OCI-LY7 (cell line): ENCODE measurements around the gene DOLK. TPM values are rescaled to one million over a fixed set of nuclear protein-coding genes. Genes with fewer than 3 reads are reported as not detected.

ENCODE experiments used
- BruUV-seq: library from RNA; stranded (reverse); fragments of 400-500 nt; replicated peaks from 2 replicates; lab custom pipeline; 2021; lab: Mats Ljungman, UMichigan
- CTCF ChIA-PET: fragments of 300-600 bp; sonication (Branson Sonifier 250); formaldehyde crosslinking; loops from one replicate; lab custom pipeline; 2022; ENCODE audit warnings: antibody characterized with exemption; ENCODE audit not compliant: unreplicated experiment; lab: Charles Lee
- POLR2A ChIA-PET: fragments of 300-600 bp; sonication (Branson Sonifier 250); formaldehyde crosslinking; loops from one replicate; lab custom pipeline; 2022; ENCODE audit warnings: antibody characterized with exemption; lab: Charles Lee
- DNase-seq: peaks from one replicate; pipeline ENCODE4 v3.0.0-alpha.2; 2015; ENCODE audit warnings: low spot score
- H2AFZ ChIP-seq: fragments of 200-600 bp; sonication (generic), shearing (Covaris generic); 2 replicates; pipeline ENCODE4 v1.6.1; 2014; ENCODE audit warnings: mild to moderate bottlenecking, antibody characterized with exemption, low read length, moderate library complexity
- H3K27ac ChIP-seq: fragments of 200-600 bp; sonication (generic); 2 replicates; pipeline ENCODE4 v1.5.1; 2014; ENCODE audit warnings: mixed run types, low read depth, mild to moderate bottlenecking, moderate library complexity, low read length, inconsistent platforms; ENCODE audit not compliant: poor library complexity, severe bottlenecking
- H3K36me3 ChIP-seq: fragments of 200-600 bp; sonication (generic); 2 replicates; pipeline ENCODE4 v1.6.1; 2014; ENCODE audit warnings: mild to moderate bottlenecking, antibody characterized with exemption, low read length, moderate library complexity, mixed read lengths; ENCODE audit not compliant: insufficient read depth
- H3K4me1 ChIP-seq: fragments of 200-600 bp; sonication (generic); 2 replicates; pipeline ENCODE4 v1.5.1; 2014; ENCODE audit warnings: mild to moderate bottlenecking, low read length; ENCODE audit not compliant: insufficient read depth, poor library complexity, severe bottlenecking
- H3K4me2 ChIP-seq: fragments of 200-600 bp; sonication (generic); 2 replicates; pipeline ENCODE4 v1.6.1; 2014; ENCODE audit warnings: mild to moderate bottlenecking, low read length
- H3K4me3 ChIP-seq: fragments of 200-600 bp; sonication (generic); 2 replicates; pipeline ENCODE4 v1.5.1; 2014; ENCODE audit warnings: mild to moderate bottlenecking, low read depth, low read length; ENCODE audit not compliant: poor library complexity, severe bottlenecking
- H3K79me2 ChIP-seq: fragments of 200-600 bp; sonication (generic); 2 replicates; pipeline ENCODE4 v1.6.1; 2016; ENCODE audit warnings: low read depth, mild to moderate bottlenecking, low read length, moderate library complexity, mixed read lengths; ENCODE audit not compliant: insufficient read depth
- H3K9me2 ChIP-seq: fragments of 200-600 bp; sonication (generic); 2 replicates; pipeline ENCODE4 v1.6.1; 2016; ENCODE audit warnings: mild to moderate bottlenecking, low read length, mixed read lengths; ENCODE audit not compliant: insufficient read depth
- H3K9me3 ChIP-seq: fragments of 200-600 bp; sonication (generic); 2 replicates; pipeline ENCODE4 v1.6.1; 2014; ENCODE audit warnings: mild to moderate bottlenecking, mixed run types, low read length, mixed read lengths
- H4K20me1 ChIP-seq: fragments of 200-600 bp; sonication (generic); 2 replicates; pipeline ENCODE4 v1.6.1; 2014; ENCODE audit warnings: mild to moderate bottlenecking, antibody characterized with exemption, low read length, moderate library complexity, mixed read lengths; ENCODE audit not compliant: insufficient read depth
- CTCF ChIP-seq: fragments of 200-600 bp; sonication (generic); conservative IDR thresholded peaks from 2 replicates; pipeline ENCODE4 v1.5.1; 2014; ENCODE audit warnings: mild to moderate bottlenecking, antibody characterized with exemption, low read length, moderate library complexity, mixed read lengths
- EZH2phosphoT487 ChIP-seq: fragments of 200-600 bp; sonication (generic); IDR thresholded peaks from 2 replicates; pipeline ENCODE4 v1.6.1; 2018; ENCODE audit warnings: low read depth, borderline replicate concordance, mild to moderate bottlenecking, mixed run types, antibody characterized with exemption, low read length, moderate library complexity, mixed read lengths
- intact Hi-C: fragments of 100-400 bp; cut with micrococcal nuclease; formaldehyde crosslinking; loops from one replicate; pipeline ENCODE4 v1.10.0; 2022; ENCODE audit not compliant: unreplicated experiment
- total RNA-seq, 2 experiments: library from RNA; depleted of rRNA in 1 of 2; stranded (reverse); fragments of >200 nt in 1 of 2; shearing (Covaris generic) in 1 of 2; gene quantifications; 2 replicates each; pipeline ENCODE4 v1.2.3, GENCODE V29; 2014 to 2022

Gene DOLK
- total RNA-seq, 2 experiments from 2014 or later: 5.1 to 9.6 TPM

DNA sequence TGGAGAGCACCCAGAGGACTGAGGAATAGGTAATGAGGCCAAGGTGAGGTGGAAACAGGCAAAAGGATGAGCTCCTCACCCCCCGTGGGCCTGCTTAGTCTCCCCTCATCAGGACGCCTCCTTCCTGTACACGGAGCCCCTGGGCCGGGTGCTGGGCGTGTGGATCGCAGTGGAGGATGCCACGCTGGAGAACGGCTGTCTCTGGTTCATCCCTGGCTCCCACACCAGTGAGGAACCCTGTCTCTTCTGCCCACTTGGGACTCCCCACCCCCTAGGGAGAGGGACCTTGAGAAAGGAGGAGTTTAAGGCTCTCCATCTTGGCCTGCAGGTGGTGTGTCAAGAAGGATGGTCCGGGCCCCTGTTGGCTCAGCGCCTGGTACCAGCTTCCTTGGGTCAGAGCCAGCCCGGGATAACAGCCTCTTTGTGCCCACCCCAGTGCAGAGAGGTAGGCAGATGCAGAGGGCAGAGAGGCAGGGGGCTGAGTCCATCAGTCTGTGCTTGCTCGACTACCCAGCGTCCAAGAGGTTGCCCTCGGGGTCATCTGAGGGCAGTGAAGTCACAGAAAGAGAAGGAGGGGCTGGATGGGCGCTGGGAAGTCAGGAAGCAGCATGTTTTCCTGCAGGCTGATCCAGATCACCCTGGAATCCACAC lies 7.0 kb downstream of the DOLK start:
- no peaks in the 10 kb centered on the region for H3K4me1 ChIP-seq
- no TSS peak for BruUV-seq
- ChIA-PET CTCF (no interaction called here), POLR2A (interaction anchor here (1.0 kb wide), 1 partner anchor 11 kb away, joined by 3 read pairs; no protein-coding TSS in a partner anchor)
- no peaks in the 10 kb centered on the region for H3K9me3 ChIP-seq
- no peak overlapping the region for H3K4me3 ChIP-seq
- intact Hi-C loops: no loop called here
- no peaks in the 10 kb centered on the region for H3K79me2 ChIP-seq
- H3K9me2 ChIP-seq: no peaks in the 10 kb centered on the region
- H3K4me2 ChIP-seq: no peak overlapping the region
- H3K27ac ChIP-seq: no peak overlapping the region
- no peak for TF ChIP-seq CTCF
- no peak for TF ChIP-seq EZH2phosphoT487
- no peak overlapping the region for H2AFZ ChIP-seq
- no peak for DNase-seq
- H3K36me3 ChIP-seq: 0 out of 2 replicates have a peak, but pooled peaks cover under 1% of the 10 kb centered on the region
- no peaks in the 10 kb centered on the region for H4K20me1 ChIP-seq

DNA sequence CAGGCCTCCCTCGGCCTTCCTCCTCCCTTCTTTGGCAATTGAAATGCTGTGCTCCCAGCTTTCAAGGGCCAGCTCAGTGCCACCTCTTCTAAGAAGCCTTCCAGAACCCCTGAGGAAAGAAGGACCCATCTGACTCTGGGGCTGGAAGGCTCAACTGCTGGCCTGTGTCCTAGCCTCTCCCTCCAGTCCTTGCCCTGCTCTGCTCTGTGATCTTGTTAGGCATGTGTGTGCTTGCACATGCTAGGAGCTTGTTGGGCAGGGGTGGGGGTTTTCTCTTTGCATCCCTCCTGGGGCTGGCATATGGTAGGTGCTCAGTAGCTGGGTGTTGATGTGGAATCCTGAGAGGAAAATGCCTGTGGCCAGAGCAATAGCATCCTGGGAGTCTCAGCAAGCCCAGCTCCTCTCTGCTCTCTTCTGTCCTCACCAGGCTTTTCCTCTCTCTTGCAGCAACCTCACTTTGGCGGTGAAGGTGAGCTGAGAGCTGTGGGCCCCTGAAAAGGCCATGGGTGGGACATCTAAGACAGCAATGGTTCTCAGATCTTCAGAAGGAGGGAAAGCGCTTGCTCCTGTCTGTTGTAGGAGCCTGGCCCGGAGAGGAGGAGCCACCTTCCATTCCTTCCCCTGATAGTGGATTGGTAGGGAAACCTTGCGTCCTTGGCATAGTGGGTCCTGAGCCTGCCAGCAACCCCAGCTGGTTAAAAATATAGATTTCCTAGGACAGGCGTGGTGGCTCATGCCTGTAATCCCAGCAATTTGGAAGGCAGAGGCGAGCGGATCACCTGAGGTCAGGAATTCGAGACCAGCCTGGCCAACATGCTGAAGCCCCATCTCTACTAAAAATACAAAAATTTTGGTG lies 9.9 kb downstream of the DOLK start:
- ChIA-PET CTCF (no interaction called here), POLR2A (interaction anchor here (0.6 kb wide), 1 partner anchor 65 kb away, joined by 3 read pairs; no protein-coding TSS in a partner anchor)
- Histone ChIP-seq H3K4me2 (no peak overlapping the region), H3K36me3 (peaks cover 11% of the 10 kb centered on the region), H2AFZ (no peak overlapping the region), H3K9me3 (no peaks in the 10 kb centered on the region), H3K79me2 (no peaks in the 10 kb centered on the region), H3K4me3 (no peak overlapping the region), H3K9me2 (no peaks in the 10 kb centered on the region), H3K4me1 (no peaks in the 10 kb centered on the region), H3K27ac (no peak overlapping the region), H4K20me1 (no peaks in the 10 kb centered on the region)
- TF ChIP-seq CTCF: no peak
- no peak for TF ChIP-seq EZH2phosphoT487
- intact Hi-C loops: no loop called here
- no peak for DNase-seq
- no TSS peak for BruUV-seq
